GM06990 (cell line): Measurements from ENCODE around the gene MAG.

Source experiments
- DNase-seq: peaks from one replicate; pipeline ENCODE4 v3.0.0-alpha.2; 2011; ENCODE audit not compliant: insufficient read length; ENCODE audit errors: extremely low read depth
- H3K27me3 ChIP-seq: replicated peaks from 2 replicates; pipeline ENCODE4 v1.6.0; 2011; ENCODE audit warnings: low read length; ENCODE audit not compliant: control insufficient read depth, insufficient read depth
- H3K36me3 ChIP-seq: 2 replicates; pipeline ENCODE4 v1.5.1; 2011; ENCODE audit warnings: low read length; ENCODE audit not compliant: control insufficient read depth, insufficient read depth
- H3K4me3 ChIP-seq: replicated peaks from 2 replicates; pipeline ENCODE4 v1.5.1; 2011; ENCODE audit warnings: low read depth, mild to moderate bottlenecking, control low read depth, low read length
- CTCF ChIP-seq: IDR thresholded peaks from 2 replicates; pipeline ENCODE4 v1.5.1; 2011; ENCODE audit warnings: low read length, control low read depth, mild to moderate bottlenecking, inconsistent platforms; ENCODE audit not compliant: insufficient read depth, poor library complexity, severe bottlenecking

MAG gene

GRCh38 chr19:35262101-35262761 lies 29.7 kb upstream of the MAG start:
- TF ChIP-seq CTCF: no peak
- no peak for DNase-seq
- Histone ChIP-seq H3K27me3 (no peaks in the 10 kb centered on the region), H3K4me3 (no peak overlapping the region), H3K36me3 (peaks cover 6% of the 10 kb centered on the region)

GRCh38 chr19:35264268-35265125 lies 27.5 kb upstream of the MAG start:
- H3K27me3 ChIP-seq: no peaks in the 10 kb centered on the region
- peaks cover 6% of the 10 kb centered on the region for H3K36me3 ChIP-seq
- TF ChIP-seq CTCF: no peak
- DNase-seq: no peak
- H3K4me3 ChIP-seq: no peak overlapping the region

GRCh38 chr19:35265126-35265899 lies 26.6 kb upstream of the MAG start:
- no peak for DNase-seq
- Histone ChIP-seq H3K27me3 (no peaks in the 10 kb centered on the region), H3K4me3 (no peak overlapping the region), H3K36me3 (peaks cover 6% of the 10 kb centered on the region)
- no peak for TF ChIP-seq CTCF

- no peak for DNase-seq
- TF ChIP-seq CTCF: no peak
- Histone ChIP-seq H3K36me3 (peaks cover 8% of the 10 kb centered on the region), H3K4me3 (no peak overlapping the region; the same call in 1 of the 2 replicates), H3K27me3 (no peaks in the 10 kb centered on the region)
Observed at GRCh38 chr19:35265900-35266519, 26.0 kb upstream of the MAG start.

GRCh38 chr19:35266520-35267352 lies 25.2 kb upstream of the MAG start:
- Histone ChIP-seq H3K27me3 (no peaks in the 10 kb centered on the region), H3K36me3 (peaks cover 15% of the 10 kb centered on the region), H3K4me3 (peak overlapping the region; percentile 85)
- DNase-seq: no peak
- no peak for TF ChIP-seq CTCF
